ENCODE measurements around the gene FERMT1.

GRCh38 chr20:6095409-6095808 is 27.4 kb downstream of the FERMT1 start:
- TF ChIP-seq GATA3 (IDR thresholded peaks at IDR 0.05; ENCODE audit: low read depth, low read length) = no peak
- TF ChIP-seq GATA2 (IDR thresholded peaks at IDR 0.05; ENCODE audit: low read depth, low read length) = no peak
